Central memory CD4-positive, alpha-beta T cell (primary cell): ENCODE measurements around the gene MAPKAP1.

ENCODE experiments used
- DNase-seq: peaks from one replicate; pipeline ENCODE4 v3.0.0; 2022

MAPKAP1 gene

GRCh38 chr9:125444166-125444565, 262.8 kb downstream of the MAPKAP1 start:
- no peak for DNase-seq

- DNase-seq: no peak
These were observed 263.6 kb downstream of the MAPKAP1 start for GRCh38 chr9:125443367-125443766.

GRCh38 chr9:125442452-125442851, 264.6 kb downstream of the MAPKAP1 start:
- no peak for DNase-seq

GRCh38 chr9:125440411-125440810, 266.6 kb downstream of the MAPKAP1 start:
- DNase-seq: no peak

- no peak for DNase-seq
These were observed 267.4 kb downstream of the MAPKAP1 start for GRCh38 chr9:125439434-125440272.

GRCh38 chr9:125438506-125439433, 268.2 kb downstream of the MAPKAP1 start:
- no peak for DNase-seq

- no peak for DNase-seq
These were observed 269.2 kb downstream of the MAPKAP1 start for GRCh38 chr9:125437771-125438221.

- DNase-seq: no peak
These were observed 270.2 kb downstream of the MAPKAP1 start for GRCh38 chr9:125436613-125437443.

- DNase-seq: no peak
These were observed 271.0 kb downstream of the MAPKAP1 start for GRCh38 chr9:125435776-125436612.

- DNase-seq: no peak
These were observed 271.8 kb downstream of the MAPKAP1 start for GRCh38 chr9:125434986-125435775.

GRCh38 chr9:125433461-125434011, 273.5 kb downstream of the MAPKAP1 start:
- no peak for DNase-seq

GRCh38 chr9:125432715-125433385, 274.2 kb downstream of the MAPKAP1 start:
- no peak for DNase-seq

GRCh38 chr9:125431741-125432271, 275.2 kb downstream of the MAPKAP1 start:
- DNase-seq: no peak

GRCh38 chr9:125431012-125431305, 276.0 kb downstream of the MAPKAP1 start:
- DNase-seq: no peak

GRCh38 chr9:125430161-125431011, 276.6 kb downstream of the MAPKAP1 start:
- no peak for DNase-seq

GRCh38 chr9:125429476-125430160, 277.4 kb downstream of the MAPKAP1 start:
- DNase-seq: no peak

GRCh38 chr9:125428902-125429467, 278.0 kb downstream of the MAPKAP1 start:
- DNase-seq: no peak
